Activated T-cell treated with anti-CD3 and anti-CD28 coated beads, Interleukin-2, amount 50 U/mL, for 4 hours (primary cell): ENCODE data around the gene SYT1. TPM values are rescaled to one million over a fixed set of nuclear protein-coding genes. Genes with fewer than 3 reads are reported as not detected.

Experiments
- ATAC-seq, 2 donors: fragments of 200-7000 bp; cut with Tn5 transposase; one replicate each; pipeline ENCODE4 v1.10.0; 2021
- DNase-seq: peaks from one replicate; pipeline ENCODE4 v3.0.0-alpha.2; 2020
- H3K27me3 Mint-ChIP-seq: one replicate; pipeline ENCODE4 v1.8.0; 2021; ENCODE audit warnings: low read depth, mixed read lengths
- H3K36me3 Mint-ChIP-seq: one replicate; pipeline ENCODE4 v1.8.0; 2022; ENCODE audit warnings: mixed read lengths; ENCODE audit not compliant: insufficient read depth
- H3K4me1 Mint-ChIP-seq: one replicate; pipeline ENCODE4 v1.8.0; 2021; ENCODE audit warnings: low read depth, mixed read lengths
- H3K4me3 Mint-ChIP-seq: one replicate; pipeline ENCODE4 v1.8.0; 2021; ENCODE audit warnings: mild to moderate bottlenecking, moderate library complexity, mixed read lengths
- H3K9me3 Mint-ChIP-seq: one replicate; pipeline ENCODE4 v1.8.0; 2021; ENCODE audit warnings: mixed read lengths
- total RNA-seq, 3 donors: library from RNA; stranded (reverse); gene quantifications; one replicate each; pipeline ENCODE4 v1.2.1, GENCODE V29; 2021

Gene SYT1
- total RNA-seq, 3 donors from 2014 or later: 0.16 TPM; not detected in 2

DNA sequence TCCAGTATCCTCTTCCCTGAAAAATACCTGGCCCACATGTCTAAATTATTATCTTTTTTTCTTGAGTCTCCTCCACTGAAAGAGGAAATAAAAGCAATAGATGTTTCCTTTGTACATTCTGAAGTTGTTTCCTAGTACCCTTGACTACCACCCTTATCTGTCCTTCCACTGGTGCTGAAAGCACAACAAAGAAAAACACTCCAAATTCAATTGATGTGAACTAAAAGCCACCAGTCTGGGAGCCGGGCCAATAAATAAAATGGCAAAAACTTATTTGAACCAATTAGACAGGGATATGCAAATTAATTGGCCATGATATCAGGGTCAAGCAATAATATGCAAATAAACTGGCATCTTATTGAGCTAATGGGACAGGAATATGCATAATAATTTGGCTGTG is 495.7 kb downstream of the SYT1 start:
- Mint-ChIP-seq H3K36me3 (no peaks in the 10 kb centered on the region), H3K27me3 (no peaks in the 10 kb centered on the region), H3K4me1 (no peaks in the 10 kb centered on the region), H3K9me3 (no peaks in the 10 kb centered on the region), H3K4me3 (no peak overlapping the region)
- DNase-seq (no peak), ATAC-seq (no peak)

DNA sequence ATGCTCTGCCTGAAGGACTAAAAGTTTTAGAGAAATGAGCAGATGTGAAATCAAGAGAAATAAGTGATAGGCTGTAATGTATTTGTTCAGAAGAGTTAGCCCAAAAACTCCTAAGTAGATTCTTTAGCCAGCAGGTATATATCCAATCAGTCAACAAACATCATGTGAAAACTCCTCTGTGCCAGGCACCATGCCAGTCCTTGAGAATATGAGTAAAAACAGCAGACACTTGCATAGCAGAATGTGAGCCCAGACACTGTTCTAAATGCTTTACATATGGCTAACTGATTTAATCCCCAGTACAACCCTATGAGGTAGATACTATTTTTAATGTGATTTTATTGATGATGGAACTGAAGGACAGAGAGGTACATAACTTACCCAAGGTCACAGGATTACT is 496.4 kb downstream of the SYT1 start:
- no peak overlapping the region for H3K4me3 Mint-ChIP-seq
- no peaks in the 10 kb centered on the region for H3K4me1 Mint-ChIP-seq
- DNase-seq (no peak), ATAC-seq (no peak)
- H3K36me3 Mint-ChIP-seq: no peaks in the 10 kb centered on the region
- no peaks in the 10 kb centered on the region for H3K9me3 Mint-ChIP-seq
- no peaks in the 10 kb centered on the region for H3K27me3 Mint-ChIP-seq

DNA sequence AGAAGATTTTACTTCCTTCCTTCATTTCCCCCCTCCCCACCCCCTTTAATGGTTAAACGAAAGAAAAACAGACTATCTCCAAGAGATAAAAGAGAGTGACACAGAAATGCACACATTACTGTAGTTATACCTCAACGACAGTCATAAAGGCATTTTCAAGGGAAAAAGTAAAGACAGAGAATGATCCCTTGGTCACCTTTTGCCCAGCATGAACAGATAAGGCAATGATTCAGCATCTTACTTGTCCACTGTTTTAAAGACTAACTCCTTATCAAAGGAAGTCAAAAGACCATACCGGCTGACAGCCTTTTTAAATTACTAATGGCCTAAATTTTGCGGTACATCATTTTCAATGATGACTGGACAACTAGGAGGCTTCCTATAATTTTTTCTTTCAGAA is 499.6 kb downstream of the SYT1 start:
- H3K4me3 Mint-ChIP-seq: no peak overlapping the region
- H3K9me3 Mint-ChIP-seq: no peaks in the 10 kb centered on the region
- H3K36me3 Mint-ChIP-seq: no peaks in the 10 kb centered on the region
- DNase-seq (no peak), ATAC-seq (no peak)
- no peaks in the 10 kb centered on the region for H3K4me1 Mint-ChIP-seq
- no peaks in the 10 kb centered on the region for H3K27me3 Mint-ChIP-seq

DNA sequence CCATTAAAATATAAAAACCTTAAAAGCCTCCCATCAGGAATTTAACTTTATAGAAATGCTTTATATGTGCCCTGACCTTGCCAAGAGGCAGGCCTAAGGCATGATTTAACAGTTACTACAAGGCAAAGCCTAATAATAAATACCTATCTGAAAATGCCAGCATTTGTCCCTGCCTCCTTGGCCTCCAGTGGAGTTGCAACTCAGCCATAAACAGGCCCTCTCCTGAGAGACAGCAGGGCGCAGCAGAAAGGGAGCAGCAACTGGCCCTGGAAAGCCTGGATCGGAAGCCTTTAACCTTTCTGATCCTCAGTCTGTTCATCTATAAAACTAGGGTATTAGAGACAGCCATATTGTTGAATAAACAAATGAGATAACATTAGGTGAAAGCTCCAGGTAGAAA is 501.8 kb downstream of the SYT1 start:
- Mint-ChIP-seq H3K9me3 (no peaks in the 10 kb centered on the region), H3K4me1 (no peaks in the 10 kb centered on the region), H3K36me3 (no peaks in the 10 kb centered on the region), H3K27me3 (no peaks in the 10 kb centered on the region), H3K4me3 (no peak overlapping the region)
- ATAC-seq (no peak), DNase-seq (no peak)

DNA sequence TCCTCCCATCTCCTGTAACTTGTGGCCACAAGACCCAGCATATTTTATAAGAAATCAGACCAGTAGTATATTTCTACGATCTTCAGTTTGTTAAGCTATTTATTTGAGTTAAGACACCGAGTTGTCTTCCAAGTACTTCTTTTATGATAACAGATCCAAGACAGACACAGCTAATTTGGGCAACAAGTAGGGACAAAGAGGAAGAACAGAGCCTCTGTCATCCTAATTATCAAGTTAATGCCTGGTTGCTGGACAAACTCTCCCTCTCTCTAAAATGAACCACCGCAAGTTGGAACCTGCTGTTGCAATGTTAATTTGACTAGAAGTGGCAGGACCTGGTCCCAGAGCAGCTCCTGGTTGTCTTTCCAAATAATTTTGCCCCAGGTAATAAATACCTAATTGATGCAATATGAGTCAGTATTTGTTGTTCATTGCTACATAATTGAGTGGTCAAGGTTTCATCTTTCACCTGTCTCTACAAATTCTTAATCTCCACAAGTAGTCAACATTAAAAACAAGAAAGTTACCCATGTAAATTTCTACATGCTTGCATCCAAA is 502.5 kb downstream of the SYT1 start:
- no peak for DNase-seq
- no peak overlapping the region for H3K4me3 Mint-ChIP-seq

DNA sequence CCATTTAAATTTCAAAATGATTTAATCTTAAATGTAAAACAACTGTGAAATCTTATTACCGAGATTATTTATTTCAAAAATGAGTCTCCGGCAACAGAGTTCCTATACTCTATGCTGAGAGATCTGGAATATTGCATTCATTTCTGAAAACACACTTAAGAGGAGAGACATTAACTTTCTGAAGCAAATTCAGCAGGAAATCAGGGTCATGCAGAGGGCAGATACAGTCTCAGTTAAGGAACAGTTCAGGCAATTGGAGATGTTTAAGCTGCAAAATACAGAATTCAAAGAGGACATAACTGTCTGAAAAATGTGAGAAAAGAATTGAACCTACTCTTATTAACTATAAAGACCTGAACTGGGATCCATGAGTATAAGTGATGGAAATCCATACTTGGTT is 505.4 kb downstream of the SYT1 start:
- Mint-ChIP-seq H3K9me3 (no peaks in the 10 kb centered on the region), H3K36me3 (no peaks in the 10 kb centered on the region)

More for the DNA sequence above, 502.5 kb downstream of the SYT1 start:
- Mint-ChIP-seq H3K27me3 (no peaks in the 10 kb centered on the region), H3K36me3 (no peaks in the 10 kb centered on the region), H3K9me3 (no peaks in the 10 kb centered on the region), H3K4me1 (no peaks in the 10 kb centered on the region)
- no peak for ATAC-seq

DNA sequence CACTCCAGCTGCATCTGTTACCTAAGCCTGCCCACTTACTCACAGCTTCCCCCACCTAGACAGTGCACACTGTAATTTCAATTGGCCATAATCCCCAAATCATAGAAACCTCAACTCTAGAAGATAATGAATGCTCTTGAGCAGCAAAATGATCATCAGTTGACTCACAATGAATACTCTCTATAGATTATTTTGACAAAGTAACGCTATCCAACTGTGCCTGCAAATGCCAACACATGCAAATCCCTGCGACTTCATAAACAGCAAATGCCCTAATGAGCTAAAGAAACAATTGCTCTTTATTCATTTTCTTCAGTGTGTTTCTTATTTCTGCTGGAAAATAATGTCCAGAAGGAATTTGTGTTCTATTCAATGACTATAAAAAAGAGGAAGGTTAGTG is 506.7 kb downstream of the SYT1 start:
- Mint-ChIP-seq H3K9me3 (no peaks in the 10 kb centered on the region), H3K36me3 (no peaks in the 10 kb centered on the region), H3K4me1 (no peaks in the 10 kb centered on the region), H3K4me3 (no peak overlapping the region), H3K27me3 (no peaks in the 10 kb centered on the region)
- ATAC-seq (no peak), DNase-seq (no peak)

More for the DNA sequence above, 505.4 kb downstream of the SYT1 start:
- H3K4me1 Mint-ChIP-seq: no peaks in the 10 kb centered on the region
- no peak overlapping the region for H3K4me3 Mint-ChIP-seq
- H3K27me3 Mint-ChIP-seq: no peaks in the 10 kb centered on the region
- ATAC-seq (no peak), DNase-seq (no peak)

DNA sequence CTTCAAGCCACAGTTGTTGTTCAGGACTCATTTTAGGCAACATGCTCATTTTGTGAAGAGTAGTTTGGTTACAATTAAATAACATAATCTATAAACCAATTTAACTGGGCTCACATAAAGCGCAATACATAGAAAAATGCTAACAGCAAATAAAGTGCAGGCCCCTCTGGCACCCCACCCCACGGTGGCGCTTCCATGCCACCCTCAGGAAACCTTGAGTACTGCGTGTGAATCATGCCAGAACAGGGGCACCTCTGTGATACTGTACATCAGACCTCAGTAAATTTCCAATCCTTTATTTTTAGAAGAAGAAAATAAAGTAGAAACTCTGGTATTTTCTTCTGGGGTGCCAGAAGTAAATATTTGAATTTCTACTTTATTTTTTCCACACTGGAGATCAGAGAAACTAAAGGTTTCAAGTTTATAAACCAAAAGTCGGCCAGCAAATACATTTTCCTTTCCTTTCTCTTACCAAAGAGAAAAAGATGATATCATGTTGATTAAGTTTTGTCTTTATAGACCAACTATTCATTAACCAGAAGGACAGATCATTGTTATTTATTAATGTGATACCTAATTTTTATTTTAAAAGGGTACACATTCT is 509.4 kb downstream of the SYT1 start:
- ATAC-seq: no peak
- H3K4me3 Mint-ChIP-seq: no peak overlapping the region
- H3K9me3 Mint-ChIP-seq: no peaks in the 10 kb centered on the region
- H3K27me3 Mint-ChIP-seq: no peaks in the 10 kb centered on the region
- H3K36me3 Mint-ChIP-seq: no peaks in the 10 kb centered on the region
- no peaks in the 10 kb centered on the region for H3K4me1 Mint-ChIP-seq
- no peak for DNase-seq

DNA sequence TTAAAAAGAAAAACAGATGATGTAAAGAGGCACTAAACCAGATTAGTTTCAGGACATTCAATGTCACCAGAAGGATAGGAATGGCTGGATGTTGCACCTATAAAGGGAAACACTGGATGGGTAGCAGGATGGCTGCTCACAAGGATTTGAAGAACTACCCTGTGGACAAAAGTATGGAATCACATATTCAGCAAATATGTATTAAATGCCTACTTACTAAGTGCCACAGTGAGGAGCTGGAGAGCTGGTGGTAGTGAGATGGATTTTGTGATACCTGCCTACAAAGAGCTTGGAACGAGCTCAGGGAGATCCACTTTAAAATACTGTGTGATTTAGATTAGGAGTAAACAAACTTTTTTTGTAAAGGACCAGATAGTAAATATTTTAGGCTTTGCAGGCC is 510.0 kb downstream of the SYT1 start:
- Mint-ChIP-seq H3K9me3 (no peaks in the 10 kb centered on the region), H3K4me1 (no peaks in the 10 kb centered on the region), H3K4me3 (no peak overlapping the region), H3K27me3 (no peaks in the 10 kb centered on the region), H3K36me3 (no peaks in the 10 kb centered on the region)
- ATAC-seq (no peak), DNase-seq (no peak)

DNA sequence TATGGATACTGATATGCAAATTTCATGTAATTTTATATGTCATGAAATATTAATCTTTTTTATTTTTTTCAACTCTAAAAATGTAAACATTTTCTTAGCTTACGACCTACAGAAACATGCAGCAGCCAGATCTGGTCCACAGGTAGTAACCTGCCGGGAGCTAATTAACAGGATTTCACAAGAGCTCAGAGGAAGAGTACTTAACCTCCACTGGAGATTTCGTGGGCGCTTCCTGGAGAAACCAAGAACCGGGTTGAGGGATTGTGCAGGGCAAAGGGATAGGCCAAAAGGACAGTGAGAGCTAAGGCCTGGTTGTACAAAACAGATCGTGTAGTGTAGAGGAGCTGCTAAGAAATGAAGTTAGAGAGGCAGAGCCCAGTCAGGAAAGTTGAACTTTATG is 510.5 kb downstream of the SYT1 start:
- H3K9me3 Mint-ChIP-seq: no peaks in the 10 kb centered on the region
- H3K4me3 Mint-ChIP-seq: no peak overlapping the region
- DNase-seq (no peak), ATAC-seq (no peak)
- no peaks in the 10 kb centered on the region for H3K4me1 Mint-ChIP-seq
- no peaks in the 10 kb centered on the region for H3K27me3 Mint-ChIP-seq
- no peaks in the 10 kb centered on the region for H3K36me3 Mint-ChIP-seq

DNA sequence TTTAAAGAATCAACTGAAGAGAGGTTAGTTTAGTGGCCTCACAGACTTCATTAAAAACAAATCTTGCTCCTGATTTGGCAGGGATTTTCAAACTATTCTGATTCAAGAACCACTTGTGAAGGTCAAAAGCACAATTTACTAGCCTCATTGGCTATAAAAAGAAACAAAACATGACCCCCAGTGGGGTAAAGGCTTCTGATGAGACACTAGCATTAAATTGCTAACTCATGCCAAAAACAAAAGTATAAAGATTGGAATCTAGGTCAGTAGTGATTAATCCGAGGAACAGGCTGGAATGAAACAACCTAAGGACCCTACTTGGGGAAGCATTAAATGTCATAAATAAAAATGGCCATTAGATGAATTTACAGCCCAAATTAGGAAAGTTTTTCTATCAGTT is 513.9 kb downstream of the SYT1 start:
- no peaks in the 10 kb centered on the region for H3K36me3 Mint-ChIP-seq
- ATAC-seq (no peak), DNase-seq (no peak)
- no peaks in the 10 kb centered on the region for H3K9me3 Mint-ChIP-seq
- no peaks in the 10 kb centered on the region for H3K4me1 Mint-ChIP-seq
- H3K4me3 Mint-ChIP-seq: no peak overlapping the region
- no peaks in the 10 kb centered on the region for H3K27me3 Mint-ChIP-seq

DNA sequence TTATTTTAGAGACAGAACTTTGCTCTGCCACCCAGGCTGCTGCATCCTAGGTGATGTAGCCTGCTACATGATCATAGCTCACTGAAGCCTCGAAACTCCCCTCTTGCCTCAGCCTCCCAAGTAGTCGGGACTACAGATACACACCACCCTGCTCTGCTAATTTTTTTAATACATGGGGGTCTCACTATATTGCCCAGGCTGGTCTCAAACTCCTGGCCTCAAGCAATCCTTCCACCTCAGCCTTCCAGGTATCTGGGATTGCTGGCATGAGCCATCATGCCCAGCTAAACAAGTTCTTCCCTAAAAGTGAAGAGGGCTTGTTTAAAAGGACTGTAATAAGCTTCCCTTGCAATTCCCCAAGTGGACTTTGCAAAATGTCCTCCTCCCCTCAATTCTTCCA is 515.8 kb downstream of the SYT1 start:
- DNase-seq (no peak), ATAC-seq (no peak)
- Mint-ChIP-seq H3K4me1 (no peaks in the 10 kb centered on the region), H3K36me3 (no peaks in the 10 kb centered on the region), H3K4me3 (no peak overlapping the region), H3K9me3 (no peaks in the 10 kb centered on the region), H3K27me3 (no peaks in the 10 kb centered on the region)

DNA sequence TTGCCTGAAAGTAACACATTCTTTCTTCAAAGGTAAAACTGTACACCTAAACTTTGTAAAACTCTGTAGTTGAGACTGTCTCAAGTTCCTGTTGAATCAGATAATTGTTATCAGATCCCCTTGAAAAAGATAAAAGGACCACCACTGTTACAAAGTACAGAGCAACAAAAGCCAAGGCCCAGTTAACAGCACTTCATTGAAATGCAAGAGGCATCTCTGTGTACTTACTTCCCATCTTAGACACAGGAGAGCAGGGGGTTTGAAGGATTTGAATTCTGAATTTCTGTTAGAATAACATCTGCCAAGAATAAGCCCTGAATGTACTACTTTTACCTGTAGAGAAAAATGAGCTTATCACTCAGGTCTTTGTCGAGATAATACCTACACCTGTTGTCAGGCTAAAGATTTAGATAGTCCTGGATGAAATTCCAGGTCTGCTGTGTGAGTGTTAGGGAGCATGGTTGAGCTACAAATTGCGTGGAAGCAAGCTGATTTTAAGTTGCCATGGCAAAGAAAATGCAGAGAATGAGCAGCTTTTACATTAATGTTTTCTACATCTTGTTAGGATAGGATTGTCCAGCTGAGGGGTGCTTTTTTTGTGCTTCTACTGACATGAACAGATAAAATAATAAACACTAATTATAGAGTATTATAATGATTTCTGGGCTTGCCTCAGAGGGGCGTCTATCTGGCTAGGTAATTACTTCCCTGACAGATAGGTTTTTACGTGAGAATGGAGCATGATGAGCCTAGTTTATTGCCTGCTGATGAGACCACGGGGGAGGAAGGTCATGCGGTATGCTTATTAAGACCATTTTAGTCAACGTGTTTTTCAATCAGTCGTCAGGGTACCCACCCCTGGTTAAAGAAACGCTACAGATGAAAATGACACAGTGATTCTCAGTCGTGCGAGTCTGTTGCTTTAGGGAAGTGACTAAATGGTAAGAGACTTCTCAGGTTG is 517.0 kb downstream of the SYT1 start:
- no peak for DNase-seq

DNA sequence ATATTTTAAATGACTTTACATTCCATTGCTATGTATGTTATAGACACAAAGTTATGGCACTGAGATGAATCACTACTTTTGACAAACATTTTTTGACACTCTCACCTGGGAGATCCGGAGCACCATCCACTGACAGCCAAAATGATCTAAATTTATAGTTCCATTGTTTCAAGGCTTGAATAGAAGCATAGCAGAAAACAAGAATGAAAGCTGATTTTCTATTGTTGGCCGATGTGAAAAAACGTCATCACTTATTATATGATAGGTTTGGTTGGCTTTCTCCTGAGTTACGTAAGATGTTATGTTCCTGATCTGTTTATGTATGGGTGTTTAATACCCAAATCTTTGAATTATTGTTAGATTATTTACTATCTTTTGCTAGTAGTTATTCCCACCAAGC is 520.0 kb downstream of the SYT1 start:
- Mint-ChIP-seq H3K27me3 (no peaks in the 10 kb centered on the region), H3K4me3 (no peak overlapping the region), H3K4me1 (no peaks in the 10 kb centered on the region), H3K36me3 (no peaks in the 10 kb centered on the region), H3K9me3 (no peaks in the 10 kb centered on the region)
- ATAC-seq: no peak
- DNase-seq: no peak

More for the DNA sequence above, 517.0 kb downstream of the SYT1 start:
- Mint-ChIP-seq H3K9me3 (no peaks in the 10 kb centered on the region), H3K36me3 (no peaks in the 10 kb centered on the region), H3K4me1 (no peaks in the 10 kb centered on the region), H3K27me3 (no peaks in the 10 kb centered on the region), H3K4me3 (no peak overlapping the region)
- no peak for ATAC-seq

DNA sequence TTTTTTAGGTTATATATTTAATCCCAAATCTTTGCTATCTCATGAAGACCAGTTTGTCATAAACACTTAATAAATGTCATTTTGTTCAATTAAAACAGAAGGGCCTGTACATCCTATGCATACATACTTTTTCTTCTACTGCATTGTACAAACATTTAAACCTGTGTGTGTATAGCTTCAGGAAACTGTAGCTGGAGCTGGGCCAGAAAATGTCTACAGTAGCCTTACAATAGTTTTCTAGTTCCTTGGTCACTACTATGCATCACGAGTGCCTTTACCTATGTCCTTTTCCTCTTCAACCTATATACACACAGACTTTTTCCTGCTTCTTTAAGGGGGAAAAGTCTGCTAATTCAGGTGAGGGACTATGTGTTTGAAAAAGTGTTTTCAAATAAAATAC is 523.4 kb downstream of the SYT1 start:
- Mint-ChIP-seq H3K9me3 (no peaks in the 10 kb centered on the region), H3K36me3 (no peaks in the 10 kb centered on the region), H3K4me1 (no peaks in the 10 kb centered on the region), H3K4me3 (no peak overlapping the region), H3K27me3 (no peaks in the 10 kb centered on the region)
- ATAC-seq (no peak), DNase-seq (no peak)
